HG03139 (cell line): ENCODE measurements around the gene PCCB.
"Not testable (repeated sequence)": the region's sequence is repeated elsewhere in the genome, so short reads cannot be mapped to it uniquely, and the experiment has no call there.

Source experiments
- ATAC-seq: cut with Tn5 transposase; IDR thresholded peaks from one replicate; pipeline ENCODE4 v1.9.1; 2021; ENCODE audit not compliant: unreplicated experiment

PCCB gene

GRCh38 chr3:136261826-136262225 lies 11.7 kb downstream of the PCCB start:
- ATAC-seq, result no peak

GRCh38 chr3:136262559-136262958 lies 12.4 kb downstream of the PCCB start:
- no peak for ATAC-seq

GRCh38 chr3:136263251-136263650 lies 13.1 kb downstream of the PCCB start:
- no peak for ATAC-seq

GRCh38 chr3:136266468-136267125 lies 16.5 kb downstream of the PCCB start:
- ATAC-seq, result not testable (repeated sequence)

- ATAC-seq, result no peak
These were observed 17.1 kb downstream of the PCCB start for GRCh38 chr3:136267235-136267634.

GRCh38 chr3:136270179-136270578 lies 20.0 kb downstream of the PCCB start:
- ATAC-seq, result no peak

GRCh38 chr3:136271626-136272025 lies 21.5 kb downstream of the PCCB start:
- ATAC-seq, result not testable (repeated sequence)

- no peak for ATAC-seq
These were observed 26.1 kb downstream of the PCCB start for GRCh38 chr3:136276049-136276755.

GRCh38 chr3:136277115-136277514 lies 27.0 kb downstream of the PCCB start:
- no peak for ATAC-seq

- no peak for ATAC-seq
These were observed 27.5 kb downstream of the PCCB start for GRCh38 chr3:136277634-136278033.

GRCh38 chr3:136279092-136279491 lies 29.0 kb downstream of the PCCB start:
- no peak for ATAC-seq

GRCh38 chr3:136280961-136281360 lies 30.8 kb downstream of the PCCB start:
- no peak for ATAC-seq

GRCh38 chr3:136281966-136282520 lies 31.9 kb downstream of the PCCB start:
- ATAC-seq, result no peak

GRCh38 chr3:136283627-136284026 lies 33.5 kb downstream of the PCCB start:
- ATAC-seq, result no peak

- ATAC-seq, result no peak
These were observed 41.2 kb downstream of the PCCB start for GRCh38 chr3:136291302-136291701.

- no peak for ATAC-seq
These were observed 42.4 kb downstream of the PCCB start for GRCh38 chr3:136292500-136292899.

- no peak for ATAC-seq
These were observed 43.1 kb downstream of the PCCB start for GRCh38 chr3:136293279-136293678.

GRCh38 chr3:136294176-136294575 lies 44.0 kb downstream of the PCCB start:
- ATAC-seq, result no peak

GRCh38 chr3:136296960-136297359 lies 46.8 kb downstream of the PCCB start:
- ATAC-seq, result no peak

- no peak for ATAC-seq
These were observed 47.7 kb downstream of the PCCB start for GRCh38 chr3:136297826-136298225.

GRCh38 chr3:136300444-136300843 lies 50.3 kb downstream of the PCCB start:
- ATAC-seq, result no peak

- no peak for ATAC-seq
These were observed 55.7 kb downstream of the PCCB start for GRCh38 chr3:136305879-136306278.
